Parathyroid adenoma (tissue), 2 donors: ENCODE measurements around the gene MANEAL.

Experiments
- H2AFZ ChIP-seq: fragments of 300-600 bp; sonication (generic); one replicate; pipeline ENCODE4 v1.7.0; 2017; ENCODE audit warnings: antibody characterized with exemption, mild to moderate bottlenecking
- H3K27ac ChIP-seq: fragments of 300-600 bp; sonication (generic); one replicate; pipeline ENCODE4 v1.7.0; 2017
- H3K27me3 ChIP-seq: fragments of 300-600 bp; sonication (generic); one replicate; pipeline ENCODE4 v1.7.0; 2017; ENCODE audit warnings: low read length; ENCODE audit not compliant: control insufficient read depth, insufficient read depth
- H3K36me3 ChIP-seq: fragments of 300-600 bp; sonication (generic); one replicate; pipeline ENCODE4 v1.7.0; 2017; ENCODE audit warnings: low read length; ENCODE audit not compliant: control insufficient read depth, insufficient read depth
- H3K4me1 ChIP-seq: fragments of 300-600 bp; sonication (generic); one replicate; pipeline ENCODE4 v1.7.0; 2017; ENCODE audit warnings: control low read depth
- H3K4me2 ChIP-seq: fragments of 300-600 bp; sonication (generic); one replicate; pipeline ENCODE4 v1.7.0; 2017; ENCODE audit warnings: low read length
- H3K4me3 ChIP-seq: fragments of 300-600 bp; sonication (generic); one replicate; pipeline ENCODE4 v1.7.0; 2017; ENCODE audit warnings: low read depth, low read length
- H3K79me2 ChIP-seq: fragments of 300-600 bp; sonication (generic); one replicate; pipeline ENCODE4 v1.7.0; 2017; ENCODE audit warnings: control low read depth
- H3K9ac ChIP-seq: fragments of 300-600 bp; sonication (generic); one replicate; pipeline ENCODE4 v1.7.0; 2017; ENCODE audit warnings: mild to moderate bottlenecking
- H3K9me3 ChIP-seq: fragments of 300-600 bp; sonication (generic); one replicate; pipeline ENCODE4 v1.7.0; 2017; ENCODE audit warnings: low read length; ENCODE audit not compliant: control insufficient read depth
- TF ChIP-seq, protein P1 (sequence below): fragments of 300-600 bp; sonication (generic); IDR thresholded peaks from one replicate; pipeline ENCODE4 v1.7.0; 2017; ENCODE audit warnings: antibody characterized with exemption, mild to moderate bottlenecking
- donor health status: primary hyperparathyroidism.

MANEAL gene

DNA sequence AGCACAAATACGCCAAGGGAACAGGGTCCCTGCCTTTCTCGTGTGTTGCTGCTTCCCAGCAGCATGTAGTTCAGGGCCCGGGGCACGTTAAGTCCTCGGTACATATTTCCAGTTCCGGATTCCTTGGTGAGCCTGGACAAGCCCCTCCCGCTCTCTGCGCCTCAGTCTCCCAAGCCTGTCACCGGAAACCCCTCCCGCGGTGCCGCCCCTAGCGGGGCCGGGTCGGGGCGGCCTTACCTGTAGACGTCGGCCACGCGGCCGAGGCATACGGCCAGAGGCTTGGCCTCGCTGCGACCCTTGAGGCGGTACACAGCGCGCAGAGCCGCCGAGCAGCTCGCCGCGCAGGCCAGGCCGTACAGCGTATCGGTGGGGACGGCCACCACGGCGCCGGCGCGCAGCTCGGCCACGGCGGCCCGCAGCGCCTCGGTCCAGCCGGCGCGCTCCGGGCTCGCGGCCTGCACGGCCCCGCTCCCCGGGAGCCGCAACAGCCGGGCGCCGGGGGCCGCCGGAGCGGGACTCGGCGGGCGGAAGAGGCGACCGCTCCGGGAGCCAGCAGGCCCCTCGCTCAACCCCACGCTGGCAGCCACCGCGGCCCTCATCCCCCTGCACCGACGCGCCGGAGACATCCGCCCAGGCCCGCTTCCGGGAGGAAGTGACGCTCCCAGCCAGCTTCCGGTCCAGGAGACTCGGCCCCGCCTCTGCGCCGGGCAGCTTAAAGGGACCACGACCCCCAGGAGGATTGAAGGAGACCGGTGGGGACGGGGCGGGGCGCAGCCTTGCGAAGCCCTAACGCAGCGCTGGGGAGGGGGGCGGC, 14.1 kb downstream of the MANEAL start, which contains the start of the genes C1orf122 and YRDC:
TSS of gene C1orf122 (plus strand) at position 236 of the 814 bp plus-strand sequence. CDS start 615 bp downstream, outside the sequence.
TSS of gene YRDC (minus strand) at position 654 of the 814 bp plus-strand sequence. CDS start at position 626, 28 bp downstream.
- TF ChIP-seq, protein P1, sequence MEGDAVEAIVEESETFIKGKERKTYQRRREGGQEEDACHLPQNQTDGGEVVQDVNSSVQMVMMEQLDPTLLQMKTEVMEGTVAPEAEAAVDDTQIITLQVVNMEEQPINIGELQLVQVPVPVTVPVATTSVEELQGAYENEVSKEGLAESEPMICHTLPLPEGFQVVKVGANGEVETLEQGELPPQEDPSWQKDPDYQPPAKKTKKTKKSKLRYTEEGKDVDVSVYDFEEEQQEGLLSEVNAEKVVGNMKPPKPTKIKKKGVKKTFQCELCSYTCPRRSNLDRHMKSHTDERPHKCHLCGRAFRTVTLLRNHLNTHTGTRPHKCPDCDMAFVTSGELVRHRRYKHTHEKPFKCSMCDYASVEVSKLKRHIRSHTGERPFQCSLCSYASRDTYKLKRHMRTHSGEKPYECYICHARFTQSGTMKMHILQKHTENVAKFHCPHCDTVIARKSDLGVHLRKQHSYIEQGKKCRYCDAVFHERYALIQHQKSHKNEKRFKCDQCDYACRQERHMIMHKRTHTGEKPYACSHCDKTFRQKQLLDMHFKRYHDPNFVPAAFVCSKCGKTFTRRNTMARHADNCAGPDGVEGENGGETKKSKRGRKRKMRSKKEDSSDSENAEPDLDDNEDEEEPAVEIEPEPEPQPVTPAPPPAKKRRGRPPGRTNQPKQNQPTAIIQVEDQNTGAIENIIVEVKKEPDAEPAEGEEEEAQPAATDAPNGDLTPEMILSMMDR: no peak
- Histone ChIP-seq H3K9ac (peak within 1 kb of the TSS; percentile 22), H3K27ac (peak within 1 kb of the TSS; percentile 79), H3K9me3 (no peaks in the 10 kb centered on the region), H3K27me3 (no peaks in the 10 kb centered on the region), H3K79me2 (no peaks in the 10 kb centered on the region), H3K36me3 (no peaks in the 10 kb centered on the region), H3K4me1 (peaks cover 4% of the 10 kb centered on the region), H3K4me2 (peak within 1 kb of the TSS; percentile 80), H2AFZ (peak within 1 kb of the TSS; percentile 78), H3K4me3 (peak within 1 kb of the TSS; percentile 71)

DNA sequence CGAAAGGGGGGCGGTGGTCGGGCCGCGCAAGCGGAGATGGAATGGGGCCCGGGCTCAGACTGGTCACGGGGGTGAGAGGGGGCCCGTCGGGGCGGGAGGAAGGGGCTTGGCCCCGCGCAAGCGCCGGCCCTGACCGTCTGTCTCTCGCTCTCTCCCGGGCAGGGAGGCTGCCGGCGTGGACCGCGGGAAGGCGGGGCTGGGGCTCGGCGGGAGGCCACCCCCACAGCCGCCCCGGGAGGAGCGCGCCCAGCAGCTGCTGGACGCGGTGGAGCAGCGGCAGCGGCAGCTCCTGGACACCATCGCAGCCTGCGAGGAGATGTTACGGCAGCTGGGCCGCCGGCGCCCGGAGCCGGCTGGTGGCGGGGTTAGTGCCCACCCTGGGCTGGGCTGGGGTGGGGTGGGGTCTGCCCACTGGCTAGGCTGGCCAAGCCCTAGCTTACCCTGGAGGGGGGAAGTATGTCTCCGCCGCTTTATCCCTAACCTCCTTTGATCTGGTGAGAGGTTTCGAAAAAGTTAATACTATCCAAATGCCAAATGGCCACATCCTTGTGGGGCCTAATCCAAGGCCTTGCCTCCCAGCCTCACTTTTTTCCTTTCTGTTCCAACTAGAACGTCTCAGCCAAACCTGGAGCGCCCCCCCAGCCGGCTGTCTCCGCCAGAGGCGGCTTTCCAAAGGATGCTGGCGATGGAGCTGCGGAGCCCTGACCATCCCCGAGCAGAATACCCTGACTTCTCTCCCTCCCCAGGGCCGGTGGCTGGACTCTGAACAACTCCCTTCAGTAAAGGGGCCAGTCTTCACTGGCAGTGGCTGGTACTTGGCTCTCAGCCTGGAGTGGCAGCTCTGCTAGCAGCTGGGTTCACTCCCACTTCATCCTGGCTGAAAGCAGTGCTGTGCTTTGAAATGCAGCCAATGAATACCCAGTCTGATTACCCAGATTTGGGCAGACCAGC, 15.0 kb downstream of the MANEAL start:
- Histone ChIP-seq H3K4me1 (peaks cover 4% of the 10 kb centered on the region), H2AFZ (peak overlapping the region; percentile 78), H3K36me3 (no peaks in the 10 kb centered on the region), H3K4me3 (peak overlapping the region; percentile 71), H3K9ac (peak overlapping the region; percentile 22), H3K27ac (peak overlapping the region; percentile 79), H3K27me3 (no peaks in the 10 kb centered on the region), H3K9me3 (no peaks in the 10 kb centered on the region), H3K4me2 (peak overlapping the region; percentile 80), H3K79me2 (no peaks in the 10 kb centered on the region)
- TF ChIP-seq, protein P1: no peak

DNA sequence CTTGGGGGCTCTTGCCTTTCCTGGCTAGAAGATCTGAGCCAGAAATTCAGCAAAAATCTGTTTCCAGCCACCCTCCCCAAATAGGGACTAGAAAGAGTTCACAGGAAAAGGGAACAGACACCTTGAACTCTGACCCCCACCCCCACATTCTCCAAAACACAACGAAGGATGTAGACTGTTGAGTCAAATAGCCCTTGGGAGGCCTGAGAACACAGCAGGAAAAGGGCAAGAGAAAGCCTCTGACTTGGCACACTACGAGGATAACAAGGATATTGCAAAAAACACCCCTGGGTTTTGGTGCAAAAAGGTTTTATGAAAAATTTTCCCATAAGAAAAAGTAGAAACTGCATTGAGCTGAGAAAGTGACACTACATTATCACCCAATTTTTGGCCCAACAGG, 16.3 kb downstream of the MANEAL start:
- H3K27me3 ChIP-seq: no peaks in the 10 kb centered on the region
- H3K9me3 ChIP-seq: no peaks in the 10 kb centered on the region
- H3K79me2 ChIP-seq: no peaks in the 10 kb centered on the region
- H2AFZ ChIP-seq: no peak overlapping the region
- H3K4me2 ChIP-seq: no peak overlapping the region
- TF ChIP-seq, protein P1: no peak
- H3K27ac ChIP-seq: no peak overlapping the region
- H3K36me3 ChIP-seq: no peaks in the 10 kb centered on the region
- H3K9ac ChIP-seq: no peak overlapping the region
- no peak overlapping the region for H3K4me3 ChIP-seq
- H3K4me1 ChIP-seq: peaks cover 4% of the 10 kb centered on the region

DNA sequence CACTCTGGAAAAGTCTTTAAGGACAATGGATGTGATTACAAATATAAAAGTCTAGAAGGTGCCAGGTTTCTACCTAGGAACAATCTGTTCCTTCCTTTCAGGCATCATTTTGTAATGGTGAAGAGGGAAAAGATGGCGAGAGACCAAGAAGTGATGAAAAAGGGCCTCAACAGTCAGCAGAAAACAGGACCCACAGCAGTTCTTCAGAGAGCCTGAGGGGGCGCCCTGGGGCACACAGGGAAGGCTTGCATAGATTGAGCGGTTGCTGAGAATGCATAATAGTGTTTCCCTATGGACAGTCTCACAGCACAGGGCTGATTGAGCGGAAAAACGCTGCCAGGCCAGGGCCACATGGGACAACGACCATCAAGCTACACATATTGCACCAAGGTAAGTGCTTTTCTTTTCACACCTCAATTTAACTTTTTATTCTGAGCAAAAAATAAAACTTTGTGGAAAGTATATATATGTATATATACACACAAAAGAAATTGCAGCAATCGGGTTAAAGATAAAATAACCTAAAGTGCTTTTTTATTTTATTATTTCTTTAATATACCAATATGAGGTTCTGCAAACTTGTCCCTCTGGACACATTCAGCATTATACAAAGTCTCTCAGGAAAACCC, 17.5 kb downstream of the MANEAL start:
- Histone ChIP-seq H3K27ac (no peak overlapping the region), H3K36me3 (no peaks in the 10 kb centered on the region), H3K79me2 (no peaks in the 10 kb centered on the region), H3K4me2 (no peak overlapping the region), H2AFZ (no peak overlapping the region), H3K4me3 (no peak overlapping the region), H3K4me1 (peaks cover 4% of the 10 kb centered on the region), H3K27me3 (no peaks in the 10 kb centered on the region), H3K9me3 (no peaks in the 10 kb centered on the region), H3K9ac (no peak overlapping the region)
- TF ChIP-seq, protein P1: peak; percentile 62
